Liver (tissue), 9 donors: Measurements from ENCODE around the gene C1GALT1C1. TPM values are rescaled to one million over a fixed set of nuclear protein-coding genes. Genes with fewer than 3 reads are reported as not detected.

Experiments
- DNase-seq: peaks from one replicate; pipeline ENCODE4 v3.0.0-alpha.2; 2017; ENCODE audit warnings: low spot score
- H3K27ac ChIP-seq, 2 donors: one replicate each; pipeline ENCODE4 v1.7.0; 2013; ENCODE audit warnings: inconsistent platforms in 2 of 2, low read length in 2 of 2, control low read depth in 1 of 2, low read depth in 1 of 2, mild to moderate bottlenecking in 1 of 2
- H3K27me3 ChIP-seq, 4 donors: one replicate each; pipeline versions ENCODE4 v1.6.1 to v1.7.0; 2013; ENCODE audit warnings: low read length in 3 of 4, inconsistent platforms in 1 of 4, mild to moderate bottlenecking in 1 of 4, moderate library complexity in 1 of 4; ENCODE audit not compliant: control insufficient read depth in 4 of 4, insufficient read depth in 4 of 4
- H3K36me3 ChIP-seq, 4 donors: one replicate each; pipeline versions ENCODE4 v1.6.1 to v1.7.0; 2013; ENCODE audit warnings: low read length in 3 of 4, mild to moderate bottlenecking in 3 of 4, low read depth in 1 of 4, moderate library complexity in 1 of 4; ENCODE audit not compliant: control insufficient read depth in 4 of 4, insufficient read depth in 3 of 4
- H3K4me1 ChIP-seq, 4 donors: one replicate each; pipeline versions ENCODE4 v1.6.1 to v1.7.0; 2013; ENCODE audit warnings: low read length in 3 of 4, mild to moderate bottlenecking in 3 of 4, moderate library complexity in 1 of 4; ENCODE audit not compliant: control insufficient read depth in 4 of 4, insufficient read depth in 4 of 4
- H3K4me3 ChIP-seq, 3 donors: one replicate each; pipeline versions ENCODE4 v1.6.1 to v1.7.0; 2013; ENCODE audit warnings: low read length in 3 of 3, control low read depth in 1 of 3, low read depth in 1 of 3, mild to moderate bottlenecking in 1 of 3
- H3K9ac ChIP-seq, 2 donors: one replicate each; pipeline ENCODE4 v1.7.0; 2013; ENCODE audit warnings: low read length in 2 of 2, mild to moderate bottlenecking in 2 of 2, moderate library complexity in 2 of 2, control low read depth in 1 of 2, low read depth in 1 of 2
- H3K9me3 ChIP-seq, 4 donors: one replicate each; pipeline versions ENCODE4 v1.6.1 to v1.7.0; 2013; ENCODE audit warnings: low read length in 3 of 4; ENCODE audit not compliant: control insufficient read depth in 4 of 4
- EGR1 ChIP-seq, 2 donors: IDR thresholded peaks; 2 replicates each; pipeline ENCODE4 v1.6.1; 2016 to 2018; ENCODE audit warnings: antibody characterized with exemption in 2 of 2, low read depth in 2 of 2
- FOXA1 ChIP-seq: IDR thresholded peaks from 2 replicates; pipeline ENCODE4 v1.6.1; 2016; ENCODE audit warnings: antibody characterized with exemption
- FOXA2 ChIP-seq: IDR thresholded peaks from 2 replicates; pipeline ENCODE4 v1.6.1; 2016; ENCODE audit warnings: antibody characterized with exemption
- GABPA ChIP-seq, 2 donors: IDR thresholded peaks in 1 of 2; conservative IDR thresholded peaks in 1 of 2; 2 replicates each; pipeline ENCODE4 v1.6.1; 2016; ENCODE audit warnings: antibody characterized with exemption in 2 of 2, mild to moderate bottlenecking in 1 of 2, moderate library complexity in 1 of 2
- HNF4A ChIP-seq, 2 donors: conservative IDR thresholded peaks; 2 replicates each; pipeline ENCODE4 v1.6.1; 2016; ENCODE audit warnings: antibody characterized with exemption in 2 of 2, mild to moderate bottlenecking in 2 of 2
- JUND ChIP-seq, 2 donors: IDR thresholded peaks; 2 replicates each; pipeline ENCODE4 v1.6.1; 2016; ENCODE audit warnings: antibody characterized with exemption in 2 of 2
- NR2F2 ChIP-seq: IDR thresholded peaks from 2 replicates; pipeline ENCODE4 v1.6.1; 2016; ENCODE audit warnings: antibody characterized with exemption
- RAD21 ChIP-seq, 2 donors: IDR thresholded peaks; 2 replicates each; pipeline ENCODE4 v1.6.1; 2016; ENCODE audit warnings: antibody characterized with exemption in 2 of 2, mild to moderate bottlenecking in 2 of 2
- RXRA ChIP-seq, 2 donors: IDR thresholded peaks; 2 replicates each; pipeline ENCODE4 v1.6.1; 2017 to 2018; ENCODE audit warnings: antibody characterized with exemption in 2 of 2, mild to moderate bottlenecking in 1 of 2
- SP1 ChIP-seq: IDR thresholded peaks from 2 replicates; pipeline ENCODE4 v1.6.1; 2018; ENCODE audit warnings: antibody characterized with exemption, mild to moderate bottlenecking
- TAF1 ChIP-seq: conservative IDR thresholded peaks from 2 replicates; pipeline ENCODE4 v1.6.1; 2016; ENCODE audit warnings: antibody characterized with exemption, mild to moderate bottlenecking
- WGBS: extraction: QIAGEN DNeasy Blood & Tissue Kit; methylation state at CpG from one replicate; pipeline ENCODE4 v1.1.7; 2013; 5-methylcytosine and 5-hydroxymethylcytosine counted together
- polyA plus RNA-seq, 2 donors: library from polyadenylated mRNA; stranded (reverse) in 1 of 2; unstranded in 1 of 2; fragments of 200-250 nt in 1 of 2; fragments of >200 nt in 1 of 2; fragmentation: Nextera tagmentation in 1 of 2; extraction: Ambion mirVana in 1 of 2; gene quantifications; one replicate each; pipeline versions ENCODE4 v1.2.1 to v1.2.3, GENCODE V29; 2013 to 2015
- total RNA-seq, 2 donors: library from RNA; depleted of rRNA; stranded (reverse); fragments of >200 nt; gene quantifications; one replicate each; pipeline ENCODE4 v1.2.3, GENCODE V29; 2014
- TF ChIP-seq, protein P1 (sequence below): IDR thresholded peaks from 2 replicates; pipeline ENCODE4 v1.6.1; 2016; ENCODE audit warnings: antibody characterized with exemption, mild to moderate bottlenecking
- TF ChIP-seq, protein P2 (sequence below): IDR thresholded peaks from 2 replicates; pipeline ENCODE4 v1.6.1; 2016; ENCODE audit warnings: antibody characterized with exemption
- TF ChIP-seq, protein P3 (sequence below): fragments of 150-350 bp; IDR thresholded peaks from 2 replicates; pipeline ENCODE4 v1.5.1; 2017; ENCODE audit warnings: improper control_type of control experiment, low read depth, low read length; ENCODE audit not compliant: missing input control
- TF ChIP-seq, protein P4 (sequence below): IDR thresholded peaks from 2 replicates; pipeline ENCODE4 v1.6.1; 2016; ENCODE audit warnings: antibody characterized with exemption
- donor health status: healthy.
- donor health status: healthy.
- donor health status: healthy.
- donor health status: healthy.
- donor health status: healthy.

C1GALT1C1 gene
- total and polyA plus RNA-seq, 4 donors: 16.8 to 25.9 (median 21.6) TPM

DNA sequence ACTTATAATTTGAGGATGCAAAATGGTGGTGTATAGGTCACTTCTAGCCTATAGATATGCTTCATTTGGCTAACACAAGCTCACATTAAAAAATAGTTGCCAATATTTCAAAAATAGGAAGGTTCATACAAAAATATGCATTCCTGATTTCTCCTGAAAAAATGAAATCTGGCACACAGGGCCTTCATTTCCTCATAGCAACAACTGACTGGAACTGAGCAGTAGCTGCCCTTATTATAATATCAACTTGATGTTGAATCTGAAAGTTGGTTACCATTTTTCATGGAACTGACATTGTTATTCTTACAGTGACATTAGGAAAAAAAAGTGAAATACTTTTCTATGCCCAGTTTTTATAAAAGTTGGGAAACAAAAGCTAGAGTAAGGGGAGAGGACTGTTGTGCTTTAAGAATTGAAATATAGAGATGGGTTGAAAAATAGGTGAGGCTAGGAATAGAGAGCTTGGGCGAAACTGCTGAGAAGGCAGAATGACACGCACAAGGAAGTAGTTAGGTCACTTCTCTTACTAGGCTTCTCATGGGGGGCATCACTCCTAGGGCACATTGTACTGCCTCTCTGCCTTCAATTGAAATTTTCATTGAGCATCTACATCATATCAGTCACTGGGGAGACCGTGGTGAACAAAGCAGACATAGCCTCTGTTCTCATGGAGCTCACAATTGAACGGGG is 43.1 kb upstream of the C1GALT1C1 start (continued):
- TF ChIP-seq, protein P1, sequence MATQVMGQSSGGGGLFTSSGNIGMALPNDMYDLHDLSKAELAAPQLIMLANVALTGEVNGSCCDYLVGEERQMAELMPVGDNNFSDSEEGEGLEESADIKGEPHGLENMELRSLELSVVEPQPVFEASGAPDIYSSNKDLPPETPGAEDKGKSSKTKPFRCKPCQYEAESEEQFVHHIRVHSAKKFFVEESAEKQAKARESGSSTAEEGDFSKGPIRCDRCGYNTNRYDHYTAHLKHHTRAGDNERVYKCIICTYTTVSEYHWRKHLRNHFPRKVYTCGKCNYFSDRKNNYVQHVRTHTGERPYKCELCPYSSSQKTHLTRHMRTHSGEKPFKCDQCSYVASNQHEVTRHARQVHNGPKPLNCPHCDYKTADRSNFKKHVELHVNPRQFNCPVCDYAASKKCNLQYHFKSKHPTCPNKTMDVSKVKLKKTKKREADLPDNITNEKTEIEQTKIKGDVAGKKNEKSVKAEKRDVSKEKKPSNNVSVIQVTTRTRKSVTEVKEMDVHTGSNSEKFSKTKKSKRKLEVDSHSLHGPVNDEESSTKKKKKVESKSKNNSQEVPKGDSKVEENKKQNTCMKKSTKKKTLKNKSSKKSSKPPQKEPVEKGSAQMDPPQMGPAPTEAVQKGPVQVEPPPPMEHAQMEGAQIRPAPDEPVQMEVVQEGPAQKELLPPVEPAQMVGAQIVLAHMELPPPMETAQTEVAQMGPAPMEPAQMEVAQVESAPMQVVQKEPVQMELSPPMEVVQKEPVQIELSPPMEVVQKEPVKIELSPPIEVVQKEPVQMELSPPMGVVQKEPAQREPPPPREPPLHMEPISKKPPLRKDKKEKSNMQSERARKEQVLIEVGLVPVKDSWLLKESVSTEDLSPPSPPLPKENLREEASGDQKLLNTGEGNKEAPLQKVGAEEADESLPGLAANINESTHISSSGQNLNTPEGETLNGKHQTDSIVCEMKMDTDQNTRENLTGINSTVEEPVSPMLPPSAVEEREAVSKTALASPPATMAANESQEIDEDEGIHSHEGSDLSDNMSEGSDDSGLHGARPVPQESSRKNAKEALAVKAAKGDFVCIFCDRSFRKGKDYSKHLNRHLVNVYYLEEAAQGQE: no peak
- TF ChIP-seq, protein P2, sequence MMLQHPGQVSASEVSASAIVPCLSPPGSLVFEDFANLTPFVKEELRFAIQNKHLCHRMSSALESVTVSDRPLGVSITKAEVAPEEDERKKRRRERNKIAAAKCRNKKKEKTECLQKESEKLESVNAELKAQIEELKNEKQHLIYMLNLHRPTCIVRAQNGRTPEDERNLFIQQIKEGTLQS: no peak
- TF ChIP-seq, protein P3, sequence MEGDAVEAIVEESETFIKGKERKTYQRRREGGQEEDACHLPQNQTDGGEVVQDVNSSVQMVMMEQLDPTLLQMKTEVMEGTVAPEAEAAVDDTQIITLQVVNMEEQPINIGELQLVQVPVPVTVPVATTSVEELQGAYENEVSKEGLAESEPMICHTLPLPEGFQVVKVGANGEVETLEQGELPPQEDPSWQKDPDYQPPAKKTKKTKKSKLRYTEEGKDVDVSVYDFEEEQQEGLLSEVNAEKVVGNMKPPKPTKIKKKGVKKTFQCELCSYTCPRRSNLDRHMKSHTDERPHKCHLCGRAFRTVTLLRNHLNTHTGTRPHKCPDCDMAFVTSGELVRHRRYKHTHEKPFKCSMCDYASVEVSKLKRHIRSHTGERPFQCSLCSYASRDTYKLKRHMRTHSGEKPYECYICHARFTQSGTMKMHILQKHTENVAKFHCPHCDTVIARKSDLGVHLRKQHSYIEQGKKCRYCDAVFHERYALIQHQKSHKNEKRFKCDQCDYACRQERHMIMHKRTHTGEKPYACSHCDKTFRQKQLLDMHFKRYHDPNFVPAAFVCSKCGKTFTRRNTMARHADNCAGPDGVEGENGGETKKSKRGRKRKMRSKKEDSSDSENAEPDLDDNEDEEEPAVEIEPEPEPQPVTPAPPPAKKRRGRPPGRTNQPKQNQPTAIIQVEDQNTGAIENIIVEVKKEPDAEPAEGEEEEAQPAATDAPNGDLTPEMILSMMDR: no peak
- TF ChIP-seq FOXA2 (no peak), RXRA (IDR thresholded peaks at IDR 0.05) (no peak), HNF4A (conservative IDR thresholded peaks at IDR 0.05) (no peak), TAF1 (no peak), EGR1 (IDR thresholded peaks at IDR 0.05; ENCODE audit: low read depth in 2 of 2) (no peak), NR2F2 (no peak), FOXA1 (no peak)

DNA sequence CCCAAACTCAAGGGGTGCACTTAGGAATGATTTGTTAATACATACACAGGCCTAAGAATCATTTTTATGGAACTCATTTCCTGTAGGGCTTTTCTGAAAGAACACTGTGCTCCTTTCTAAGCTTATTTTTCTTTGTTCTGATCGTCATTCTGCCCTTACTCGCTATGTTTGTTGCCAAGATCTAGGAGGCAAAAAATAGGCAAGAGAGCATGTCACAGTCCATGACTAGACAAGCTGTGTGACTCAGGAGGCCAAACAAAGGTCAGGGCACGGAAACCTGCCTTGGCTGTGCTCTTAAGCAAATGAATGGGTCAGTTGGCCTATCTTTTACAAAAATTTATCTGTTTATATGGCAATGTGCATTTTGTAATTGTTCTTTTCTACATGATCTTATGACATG is 42.5 kb upstream of the C1GALT1C1 start:
- TF ChIP-seq, protein P1: no peak
- peak; percentile 53 for TF ChIP-seq NR2F2
- TF ChIP-seq JUND (IDR thresholded peaks at IDR 0.05): peak; percentile 39 to 51
- TF ChIP-seq GABPA (IDR thresholded peaks at IDR 0.05 in 1 of 2, conservative IDR thresholded peaks at IDR 0.05 in 1 of 2): no peak
- TF ChIP-seq, protein P4, sequence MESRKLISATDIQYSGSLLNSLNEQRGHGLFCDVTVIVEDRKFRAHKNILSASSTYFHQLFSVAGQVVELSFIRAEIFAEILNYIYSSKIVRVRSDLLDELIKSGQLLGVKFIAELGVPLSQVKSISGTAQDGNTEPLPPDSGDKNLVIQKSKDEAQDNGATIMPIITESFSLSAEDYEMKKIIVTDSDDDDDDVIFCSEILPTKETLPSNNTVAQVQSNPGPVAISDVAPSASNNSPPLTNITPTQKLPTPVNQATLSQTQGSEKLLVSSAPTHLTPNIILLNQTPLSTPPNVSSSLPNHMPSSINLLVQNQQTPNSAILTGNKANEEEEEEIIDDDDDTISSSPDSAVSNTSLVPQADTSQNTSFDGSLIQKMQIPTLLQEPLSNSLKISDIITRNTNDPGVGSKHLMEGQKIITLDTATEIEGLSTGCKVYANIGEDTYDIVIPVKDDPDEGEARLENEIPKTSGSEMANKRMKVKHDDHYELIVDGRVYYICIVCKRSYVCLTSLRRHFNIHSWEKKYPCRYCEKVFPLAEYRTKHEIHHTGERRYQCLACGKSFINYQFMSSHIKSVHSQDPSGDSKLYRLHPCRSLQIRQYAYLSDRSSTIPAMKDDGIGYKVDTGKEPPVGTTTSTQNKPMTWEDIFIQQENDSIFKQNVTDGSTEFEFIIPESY: no peak
- TF ChIP-seq, protein P2: no peak
- TF ChIP-seq FOXA1: no peak
- TF ChIP-seq TAF1: no peak
- TF ChIP-seq RAD21 (IDR thresholded peaks at IDR 0.05): peak in 1 of 2 donors; percentile 51
- peak; percentile 79 to 81 for TF ChIP-seq RXRA (IDR thresholded peaks at IDR 0.05)
- peak; percentile 74 for TF ChIP-seq SP1
- TF ChIP-seq HNF4A (conservative IDR thresholded peaks at IDR 0.05): peak; percentile 39 to 56
- Histone ChIP-seq H3K9ac (no peak overlapping the region), H3K4me3 (no peak overlapping the region), H3K9me3 (no peaks in the 10 kb centered on the region), H3K27ac (peak overlapping the region; percentile 26 to 57), H3K4me1 (peaks cover 0 to 3% (median 0%) of the 10 kb centered on the region in 4 donors), H3K36me3 (no peaks in the 10 kb centered on the region), H3K27me3 (no peaks in the 10 kb centered on the region)
- no peak for DNase-seq
- WGBS: 13% methylated on average over 3 of the region's 3 CpGs
